Nephron progenitor cell (in vitro differentiated cells): ENCODE results near the gene RBMS3.

ENCODE experiments used
- DNase-seq: peaks from one replicate; pipeline ENCODE4 v3.0.0; 2021
- H3K27ac Mint-ChIP-seq: 2 replicates; pipeline ENCODE4 v1.8.0; 2021; ENCODE audit warnings: mild to moderate bottlenecking, moderate library complexity, mixed read lengths
- H3K27me3 Mint-ChIP-seq: 2 replicates; pipeline ENCODE4 v1.8.0; 2021; ENCODE audit warnings: mild to moderate bottlenecking, low read depth, mixed read lengths; ENCODE audit not compliant: poor library complexity
- H3K36me3 Mint-ChIP-seq: 2 replicates; pipeline ENCODE4 v1.8.0; 2021; ENCODE audit warnings: low read depth, mixed read lengths
- H3K4me1 Mint-ChIP-seq: 2 replicates; pipeline ENCODE4 v1.8.0; 2021; ENCODE audit warnings: mixed read lengths
- H3K4me3 Mint-ChIP-seq: 2 replicates; pipeline ENCODE4 v1.8.0; 2021; ENCODE audit warnings: mild to moderate bottlenecking, moderate library complexity, mixed read lengths
- H3K9me3 Mint-ChIP-seq: 2 replicates; pipeline ENCODE4 v1.8.0; 2021; ENCODE audit warnings: mild to moderate bottlenecking, moderate library complexity, mixed read lengths
- TF ChIP-seq, protein P1 (sequence below): fragments of 200-600 bp; sonication (generic); IDR thresholded peaks from 2 replicates; pipeline ENCODE4 v1.5.0; 2021; ENCODE audit warnings: antibody characterized with exemption

The RBMS3 gene

DNA sequence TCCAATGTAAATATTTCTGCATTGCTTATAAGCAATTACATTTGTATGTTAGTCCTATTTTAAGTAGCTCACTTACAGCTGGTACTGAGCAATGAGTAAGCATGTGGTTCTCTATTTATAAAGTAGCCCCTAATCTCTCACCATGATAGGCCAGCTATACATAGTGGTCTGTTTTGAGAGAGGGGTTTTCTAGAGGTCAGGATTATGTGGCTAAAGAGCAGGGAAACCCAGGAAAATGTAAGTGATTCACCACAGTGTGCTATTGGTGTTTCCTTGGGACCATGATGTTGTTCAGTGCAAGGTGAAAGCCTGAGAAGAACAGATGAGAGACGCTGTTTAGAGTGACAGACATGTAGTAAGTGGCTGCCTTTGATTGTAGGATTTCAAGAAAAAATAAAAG lies 26.4 kb downstream of the RBMS3 start:
- Mint-ChIP-seq H3K27me3 (no peaks in the 10 kb centered on the region), H3K36me3 (peaks cover 17% of the 10 kb centered on the region), H3K4me1 (peaks cover 13% of the 10 kb centered on the region), H3K27ac (no peak overlapping the region), H3K4me3 (no peak overlapping the region), H3K9me3 (peaks cover 5% of the 10 kb centered on the region)
- no peak for DNase-seq
- TF ChIP-seq, protein P1, sequence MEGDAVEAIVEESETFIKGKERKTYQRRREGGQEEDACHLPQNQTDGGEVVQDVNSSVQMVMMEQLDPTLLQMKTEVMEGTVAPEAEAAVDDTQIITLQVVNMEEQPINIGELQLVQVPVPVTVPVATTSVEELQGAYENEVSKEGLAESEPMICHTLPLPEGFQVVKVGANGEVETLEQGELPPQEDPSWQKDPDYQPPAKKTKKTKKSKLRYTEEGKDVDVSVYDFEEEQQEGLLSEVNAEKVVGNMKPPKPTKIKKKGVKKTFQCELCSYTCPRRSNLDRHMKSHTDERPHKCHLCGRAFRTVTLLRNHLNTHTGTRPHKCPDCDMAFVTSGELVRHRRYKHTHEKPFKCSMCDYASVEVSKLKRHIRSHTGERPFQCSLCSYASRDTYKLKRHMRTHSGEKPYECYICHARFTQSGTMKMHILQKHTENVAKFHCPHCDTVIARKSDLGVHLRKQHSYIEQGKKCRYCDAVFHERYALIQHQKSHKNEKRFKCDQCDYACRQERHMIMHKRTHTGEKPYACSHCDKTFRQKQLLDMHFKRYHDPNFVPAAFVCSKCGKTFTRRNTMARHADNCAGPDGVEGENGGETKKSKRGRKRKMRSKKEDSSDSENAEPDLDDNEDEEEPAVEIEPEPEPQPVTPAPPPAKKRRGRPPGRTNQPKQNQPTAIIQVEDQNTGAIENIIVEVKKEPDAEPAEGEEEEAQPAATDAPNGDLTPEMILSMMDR: no peak

DNA sequence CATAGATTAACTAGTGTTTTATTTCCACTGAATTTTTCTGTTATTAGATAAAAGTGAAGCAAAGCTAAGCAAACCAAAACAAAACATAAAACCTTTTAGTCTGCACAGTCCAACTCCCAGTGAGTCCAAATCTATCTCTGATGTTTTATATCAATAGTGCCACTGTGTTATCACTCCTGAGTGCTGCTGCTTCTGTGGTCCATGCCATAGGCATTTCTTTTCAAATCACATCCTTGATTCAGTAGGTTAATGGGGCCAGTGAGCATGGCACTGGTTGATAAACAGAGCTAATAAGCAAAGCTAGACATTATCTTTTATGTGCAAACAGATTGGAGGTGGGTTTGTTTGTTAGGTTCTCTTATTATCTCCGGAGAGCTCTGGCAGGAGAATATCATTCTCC lies 30.0 kb downstream of the RBMS3 start:
- Mint-ChIP-seq H3K27me3 (no peaks in the 10 kb centered on the region), H3K9me3 (no peaks in the 10 kb centered on the region), H3K36me3 (no peaks in the 10 kb centered on the region), H3K4me1 (peaks cover 31% of the 10 kb centered on the region), H3K4me3 (no peak overlapping the region), H3K27ac (no peak overlapping the region)
- DNase-seq: no peak
- TF ChIP-seq, protein P1: no peak

DNA sequence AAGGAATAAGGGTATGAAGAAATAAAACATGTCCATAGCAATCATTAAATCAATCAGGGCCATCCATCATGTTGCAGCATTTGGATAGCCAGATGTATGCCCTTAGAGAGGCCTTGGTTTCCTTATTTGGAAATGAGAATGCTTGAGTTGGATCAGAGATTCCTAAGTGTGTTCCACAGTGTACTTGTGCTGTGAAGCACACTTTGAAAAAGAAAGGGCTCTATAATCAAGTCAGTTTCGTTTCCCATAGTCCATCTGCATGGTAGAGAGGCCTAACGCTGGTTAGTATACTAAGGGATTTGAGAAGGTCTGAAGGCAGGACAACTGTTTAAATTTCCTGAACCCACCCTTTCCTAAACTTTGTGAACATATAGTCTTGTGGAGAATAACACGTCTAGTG lies 30.9 kb downstream of the RBMS3 start:
- H3K36me3 Mint-ChIP-seq: no peaks in the 10 kb centered on the region
- peaks cover 31% of the 10 kb centered on the region for H3K4me1 Mint-ChIP-seq
- no peaks in the 10 kb centered on the region for H3K9me3 Mint-ChIP-seq
- DNase-seq: no peak
- H3K4me3 Mint-ChIP-seq: no peak overlapping the region
- no peaks in the 10 kb centered on the region for H3K27me3 Mint-ChIP-seq
- H3K27ac Mint-ChIP-seq: no peak overlapping the region
- TF ChIP-seq, protein P1: no peak

DNA sequence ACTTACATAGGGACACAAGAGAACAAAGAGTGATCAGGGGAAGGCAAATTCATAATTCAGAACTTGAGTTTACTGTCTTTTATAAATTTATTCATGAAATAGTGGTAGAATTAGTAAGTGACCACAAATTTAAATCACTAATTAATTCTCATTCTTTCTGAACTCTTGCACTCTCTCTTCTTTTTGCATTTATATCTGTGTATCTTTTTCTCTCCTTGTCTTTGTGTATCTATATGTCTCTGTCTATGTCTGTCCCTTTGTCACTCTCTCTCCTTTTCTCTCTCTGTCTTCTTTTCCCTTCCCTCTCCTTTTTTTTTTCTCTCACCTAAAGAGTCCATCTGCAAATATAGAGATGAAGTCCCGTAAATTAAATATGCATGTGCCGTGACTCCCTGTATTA lies 31.5 kb downstream of the RBMS3 start:
- DNase-seq: no peak
- no peaks in the 10 kb centered on the region for H3K9me3 Mint-ChIP-seq
- peaks cover 35% of the 10 kb centered on the region for H3K4me1 Mint-ChIP-seq
- no peaks in the 10 kb centered on the region for H3K27me3 Mint-ChIP-seq
- TF ChIP-seq, protein P1: no peak
- H3K36me3 Mint-ChIP-seq: no peaks in the 10 kb centered on the region
- no peak overlapping the region for H3K4me3 Mint-ChIP-seq
- no peak overlapping the region for H3K27ac Mint-ChIP-seq

DNA sequence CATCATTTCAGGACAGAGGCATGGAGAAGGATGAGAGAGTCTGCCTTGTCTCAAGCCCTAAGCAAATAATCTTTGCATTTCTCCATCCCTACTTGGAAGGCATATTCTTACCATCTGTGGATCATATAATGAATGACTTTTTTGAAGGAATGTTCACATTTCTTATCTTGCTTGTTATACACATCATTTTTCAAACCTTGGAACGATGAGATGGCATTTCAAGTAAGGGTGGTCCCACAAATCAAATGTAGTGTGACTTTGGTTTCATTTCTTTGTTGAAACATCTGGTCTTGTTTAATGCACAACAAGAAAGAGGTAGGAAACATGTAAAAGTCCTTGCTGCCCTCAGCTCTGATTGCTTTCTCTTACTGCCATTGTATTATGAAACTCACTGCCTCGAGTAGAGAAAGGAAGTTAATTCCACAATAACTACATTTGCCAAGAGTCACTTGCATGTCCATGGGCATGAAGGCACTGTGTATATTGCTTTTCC lies 32.1 kb downstream of the RBMS3 start:
- Mint-ChIP-seq H3K4me3 (no peak overlapping the region), H3K27me3 (no peaks in the 10 kb centered on the region), H3K4me1 (peaks cover 41% of the 10 kb centered on the region), H3K36me3 (no peaks in the 10 kb centered on the region), H3K27ac (no peak overlapping the region), H3K9me3 (no peaks in the 10 kb centered on the region)
- TF ChIP-seq, protein P1: no peak
- no peak for DNase-seq

DNA sequence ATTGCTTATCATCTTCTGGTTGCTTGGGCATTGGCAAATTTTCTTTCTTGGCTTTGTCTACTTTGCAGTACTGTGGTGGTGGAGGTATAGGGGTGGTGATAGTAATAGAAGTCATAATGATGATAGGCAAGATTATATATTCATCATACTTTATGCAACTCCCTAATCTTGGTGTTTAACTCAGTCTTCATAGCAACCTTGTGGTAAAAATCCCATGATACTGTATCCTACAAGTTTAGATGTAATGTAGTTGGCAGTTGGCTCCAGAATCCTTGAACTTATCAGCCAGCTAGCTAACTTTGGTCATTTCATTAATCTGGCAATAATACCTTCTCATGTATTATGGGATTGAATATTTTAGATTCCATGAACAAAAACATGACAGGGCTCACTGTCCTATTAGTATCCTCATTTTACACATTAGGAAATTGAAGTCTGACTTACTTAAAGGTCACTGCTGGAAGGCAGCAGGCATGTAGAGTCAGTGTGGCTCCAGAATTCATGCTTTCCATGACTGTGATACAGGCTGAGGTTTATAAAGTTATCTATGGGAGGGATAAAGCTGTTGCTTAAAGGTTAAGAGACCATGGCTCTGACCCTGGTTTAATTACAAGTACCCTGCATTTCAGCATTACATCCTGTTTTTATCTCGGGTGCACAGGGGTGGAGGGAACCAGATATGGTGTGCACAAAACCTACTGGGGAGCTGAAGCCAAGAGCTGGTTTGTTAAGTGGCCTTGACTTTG lies 33.3 kb downstream of the RBMS3 start:
- no peaks in the 10 kb centered on the region for H3K27me3 Mint-ChIP-seq
- no peak for DNase-seq
- peak overlapping the region; percentile 48 for H3K27ac Mint-ChIP-seq
- H3K36me3 Mint-ChIP-seq: no peaks in the 10 kb centered on the region
- TF ChIP-seq, protein P1: no peak
- peaks cover 46% of the 10 kb centered on the region for H3K4me1 Mint-ChIP-seq
- no peaks in the 10 kb centered on the region for H3K9me3 Mint-ChIP-seq
- no peak overlapping the region for H3K4me3 Mint-ChIP-seq
